ENCODE results near the gene CPNE4. TPM values are rescaled to one million over a fixed set of nuclear protein-coding genes. Genes with fewer than 3 reads are reported as not detected.

CPNE4 gene
- total RNA-seq, 4 donors from 2014 or later: 0.17 to 0.52 TPM; not detected in 2

GRCh38 chr3:131549340-131549739 lies 485.5 kb downstream of the CPNE4 start:
- intact Hi-C loops (cut with DNase I): no loop called here
- Histone ChIP-seq H3K27me3 (no peaks in the 10 kb centered on the region), H3K9me3 (no peaks in the 10 kb centered on the region), H3K4me1 (peaks cover 0 to 2% (median 2%) of the 10 kb centered on the region in 4 donors), H3K36me3 (no peaks in the 10 kb centered on the region), H3K4me3 (no peak overlapping the region), H3K27ac (replicated peaks in 1 of 4) (no peak overlapping the region)
- no peak for TF ChIP-seq POLR2A (IDR thresholded peaks at IDR 0.05; ENCODE audit: low read depth)
- TF ChIP-seq EP300 (IDR thresholded peaks at IDR 0.05): no peak
- no peak for TF ChIP-seq POLR2AphosphoS5 (IDR thresholded peaks at IDR 0.05)
- TF ChIP-seq CTCF (IDR thresholded peaks at IDR 0.05): peak in 1 of 3 experiments; percentile 8
- no peak for DNase-seq (ENCODE audit: extremely low spot score)
- WGBS: 93% methylated on average over 1 of the region's 1 CpG

- H3K27ac ChIP-seq (replicated peaks in 1 of 4): no peak overlapping the region
- H3K36me3 ChIP-seq: no peaks in the 10 kb centered on the region
- WGBS: 86% methylated on average over 1 of the region's 1 CpG
- H3K9me3 ChIP-seq: no peaks in the 10 kb centered on the region
- no peaks in the 10 kb centered on the region for H3K27me3 ChIP-seq
- H3K4me1 ChIP-seq: peaks cover 0 to 13% (median 11%) of the 10 kb centered on the region in 4 donors
- TF ChIP-seq POLR2AphosphoS5 (IDR thresholded peaks at IDR 0.05) (no peak), CTCF (IDR thresholded peaks at IDR 0.05) (no peak), POLR2A (IDR thresholded peaks at IDR 0.05; ENCODE audit: low read depth) (no peak), EP300 (IDR thresholded peaks at IDR 0.05) (no peak)
- intact Hi-C loops (cut with DNase I): no loop called here
- no peak overlapping the region for H3K4me3 ChIP-seq
- DNase-seq (ENCODE audit: extremely low spot score): no peak
These were observed 487.2 kb downstream of the CPNE4 start for GRCh38 chr3:131547585-131547984.

GRCh38 chr3:131546441-131546840 lies 488.4 kb downstream of the CPNE4 start:
- Histone ChIP-seq H3K4me3 (no peak overlapping the region), H3K27me3 (no peaks in the 10 kb centered on the region), H3K27ac (replicated peaks in 1 of 4) (no peak overlapping the region), H3K36me3 (no peaks in the 10 kb centered on the region), H3K4me1 (peaks cover 0 to 13% (median 11%) of the 10 kb centered on the region in 4 donors), H3K9me3 (no peaks in the 10 kb centered on the region)
- intact Hi-C loops (cut with DNase I): no loop called here
- no peak for TF ChIP-seq POLR2A (IDR thresholded peaks at IDR 0.05; ENCODE audit: low read depth)
- TF ChIP-seq CTCF (IDR thresholded peaks at IDR 0.05): no peak
- TF ChIP-seq EP300 (IDR thresholded peaks at IDR 0.05): no peak
- no peak for TF ChIP-seq POLR2AphosphoS5 (IDR thresholded peaks at IDR 0.05)
- no peak for DNase-seq (ENCODE audit: extremely low spot score)

GRCh38 chr3:131544557-131544956 lies 490.3 kb downstream of the CPNE4 start:
- WGBS: 77% methylated on average over 2 of the region's 2 CpGs
- intact Hi-C loops (cut with DNase I): no loop called here

More at GRCh38 chr3:131544557-131544956, 490.3 kb downstream of the CPNE4 start:
- Histone ChIP-seq H3K4me1 (peaks cover 0 to 28% (median 17%) of the 10 kb centered on the region in 4 donors), H3K4me3 (no peak overlapping the region), H3K27me3 (no peaks in the 10 kb centered on the region), H3K27ac (replicated peaks in 1 of 4) (peak overlapping the region in 1 of 4 donors; percentile 45), H3K9me3 (no peaks in the 10 kb centered on the region), H3K36me3 (no peaks in the 10 kb centered on the region)
- DNase-seq (ENCODE audit: extremely low spot score): no peak
- no peak for TF ChIP-seq POLR2AphosphoS5 (IDR thresholded peaks at IDR 0.05)
- no peak for TF ChIP-seq POLR2A (IDR thresholded peaks at IDR 0.05; ENCODE audit: low read depth)
- no peak for TF ChIP-seq EP300 (IDR thresholded peaks at IDR 0.05)
- no peak for TF ChIP-seq CTCF (IDR thresholded peaks at IDR 0.05)
